Liver (tissue), 9 donors: ENCODE measurements around the gene RTCB. TPM values are rescaled to one million over a fixed set of nuclear protein-coding genes. Genes with fewer than 3 reads are reported as not detected.

Source experiments
- DNase-seq: peaks from one replicate; pipeline ENCODE4 v3.0.0-alpha.2; 2017; ENCODE audit warnings: low spot score
- H3K27ac ChIP-seq, 2 donors: one replicate each; pipeline ENCODE4 v1.7.0; 2013; ENCODE audit warnings: inconsistent platforms in 2 of 2, low read length in 2 of 2, control low read depth in 1 of 2, low read depth in 1 of 2, mild to moderate bottlenecking in 1 of 2
- H3K27me3 ChIP-seq, 4 donors: one replicate each; pipeline versions ENCODE4 v1.6.1 to v1.7.0; 2013; ENCODE audit warnings: low read length in 3 of 4, inconsistent platforms in 1 of 4, mild to moderate bottlenecking in 1 of 4, moderate library complexity in 1 of 4; ENCODE audit not compliant: control insufficient read depth in 4 of 4, insufficient read depth in 4 of 4
- H3K36me3 ChIP-seq, 4 donors: one replicate each; pipeline versions ENCODE4 v1.6.1 to v1.7.0; 2013; ENCODE audit warnings: low read length in 3 of 4, mild to moderate bottlenecking in 3 of 4, low read depth in 1 of 4, moderate library complexity in 1 of 4; ENCODE audit not compliant: control insufficient read depth in 4 of 4, insufficient read depth in 3 of 4
- H3K4me1 ChIP-seq, 4 donors: one replicate each; pipeline versions ENCODE4 v1.6.1 to v1.7.0; 2013; ENCODE audit warnings: low read length in 3 of 4, mild to moderate bottlenecking in 3 of 4, moderate library complexity in 1 of 4; ENCODE audit not compliant: control insufficient read depth in 4 of 4, insufficient read depth in 4 of 4
- H3K4me3 ChIP-seq, 3 donors: one replicate each; pipeline versions ENCODE4 v1.6.1 to v1.7.0; 2013; ENCODE audit warnings: low read length in 3 of 3, control low read depth in 1 of 3, low read depth in 1 of 3, mild to moderate bottlenecking in 1 of 3
- H3K9ac ChIP-seq, 2 donors: one replicate each; pipeline ENCODE4 v1.7.0; 2013; ENCODE audit warnings: low read length in 2 of 2, mild to moderate bottlenecking in 2 of 2, moderate library complexity in 2 of 2, control low read depth in 1 of 2, low read depth in 1 of 2
- H3K9me3 ChIP-seq, 4 donors: one replicate each; pipeline versions ENCODE4 v1.6.1 to v1.7.0; 2013; ENCODE audit warnings: low read length in 3 of 4; ENCODE audit not compliant: control insufficient read depth in 4 of 4
- FOXA1 ChIP-seq: IDR thresholded peaks from 2 replicates; pipeline ENCODE4 v1.6.1; 2016; ENCODE audit warnings: antibody characterized with exemption
- FOXA2 ChIP-seq: IDR thresholded peaks from 2 replicates; pipeline ENCODE4 v1.6.1; 2016; ENCODE audit warnings: antibody characterized with exemption
- GABPA ChIP-seq, 2 donors: IDR thresholded peaks in 1 of 2; conservative IDR thresholded peaks in 1 of 2; 2 replicates each; pipeline ENCODE4 v1.6.1; 2016; ENCODE audit warnings: antibody characterized with exemption in 2 of 2, mild to moderate bottlenecking in 1 of 2, moderate library complexity in 1 of 2
- HNF4A ChIP-seq, 2 donors: conservative IDR thresholded peaks; 2 replicates each; pipeline ENCODE4 v1.6.1; 2016; ENCODE audit warnings: antibody characterized with exemption in 2 of 2, mild to moderate bottlenecking in 2 of 2
- HNF4G ChIP-seq: IDR thresholded peaks from 2 replicates; pipeline ENCODE4 v1.6.1; 2016; ENCODE audit warnings: antibody characterized with exemption
- JUND ChIP-seq, 2 donors: IDR thresholded peaks; 2 replicates each; pipeline ENCODE4 v1.6.1; 2016; ENCODE audit warnings: antibody characterized with exemption in 2 of 2
- NR2F2 ChIP-seq: IDR thresholded peaks from 2 replicates; pipeline ENCODE4 v1.6.1; 2016; ENCODE audit warnings: antibody characterized with exemption
- RAD21 ChIP-seq, 2 donors: IDR thresholded peaks; 2 replicates each; pipeline ENCODE4 v1.6.1; 2016; ENCODE audit warnings: antibody characterized with exemption in 2 of 2, mild to moderate bottlenecking in 2 of 2
- RXRA ChIP-seq, 2 donors: IDR thresholded peaks; 2 replicates each; pipeline ENCODE4 v1.6.1; 2017 to 2018; ENCODE audit warnings: antibody characterized with exemption in 2 of 2, mild to moderate bottlenecking in 1 of 2
- SP1 ChIP-seq: IDR thresholded peaks from 2 replicates; pipeline ENCODE4 v1.6.1; 2018; ENCODE audit warnings: antibody characterized with exemption, mild to moderate bottlenecking
- TAF1 ChIP-seq: conservative IDR thresholded peaks from 2 replicates; pipeline ENCODE4 v1.6.1; 2016; ENCODE audit warnings: antibody characterized with exemption, mild to moderate bottlenecking
- YY1 ChIP-seq: IDR thresholded peaks from 2 replicates; pipeline ENCODE4 v1.6.1; 2016; ENCODE audit warnings: antibody characterized with exemption, mild to moderate bottlenecking
- WGBS: extraction: QIAGEN DNeasy Blood & Tissue Kit; methylation state at CpG from one replicate; pipeline ENCODE4 v1.1.7; 2013; 5-methylcytosine and 5-hydroxymethylcytosine counted together
- polyA plus RNA-seq, 2 donors: library from polyadenylated mRNA; stranded (reverse) in 1 of 2; unstranded in 1 of 2; fragments of 200-250 nt in 1 of 2; fragments of >200 nt in 1 of 2; fragmentation: Nextera tagmentation in 1 of 2; extraction: Ambion mirVana in 1 of 2; gene quantifications; one replicate each; pipeline versions ENCODE4 v1.2.1 to v1.2.3, GENCODE V29; 2013 to 2015
- total RNA-seq, 2 donors: library from RNA; depleted of rRNA; stranded (reverse); fragments of >200 nt; gene quantifications; one replicate each; pipeline ENCODE4 v1.2.3, GENCODE V29; 2014
- TF ChIP-seq, protein P1 (sequence below): IDR thresholded peaks from 2 replicates; pipeline ENCODE4 v1.6.1; 2016; ENCODE audit warnings: antibody characterized with exemption
- TF ChIP-seq, protein P2 (sequence below): IDR thresholded peaks from 2 replicates; pipeline ENCODE4 v1.6.1; 2016; ENCODE audit warnings: antibody characterized with exemption
- TF ChIP-seq, protein P3 (sequence below): IDR thresholded peaks from 2 replicates; pipeline ENCODE4 v1.6.1; 2016; ENCODE audit warnings: antibody characterized with exemption
- TF ChIP-seq, protein P4 (sequence below): IDR thresholded peaks from 2 replicates; pipeline ENCODE4 v1.6.1; 2016; ENCODE audit warnings: antibody characterized with exemption, mild to moderate bottlenecking
- TF ChIP-seq, protein P5 (sequence below): fragments of 150-350 bp; IDR thresholded peaks from 2 replicates; pipeline ENCODE4 v1.5.1; 2017; ENCODE audit warnings: improper control_type of control experiment, low read depth, low read length; ENCODE audit not compliant: missing input control
- donor health status: healthy.
- donor health status: healthy.
- donor health status: healthy.
- donor health status: healthy.
- donor health status: healthy.

RTCB gene
- total and polyA plus RNA-seq, 4 donors = 36.7 to 76.7 (median 46.3) TPM

DNA sequence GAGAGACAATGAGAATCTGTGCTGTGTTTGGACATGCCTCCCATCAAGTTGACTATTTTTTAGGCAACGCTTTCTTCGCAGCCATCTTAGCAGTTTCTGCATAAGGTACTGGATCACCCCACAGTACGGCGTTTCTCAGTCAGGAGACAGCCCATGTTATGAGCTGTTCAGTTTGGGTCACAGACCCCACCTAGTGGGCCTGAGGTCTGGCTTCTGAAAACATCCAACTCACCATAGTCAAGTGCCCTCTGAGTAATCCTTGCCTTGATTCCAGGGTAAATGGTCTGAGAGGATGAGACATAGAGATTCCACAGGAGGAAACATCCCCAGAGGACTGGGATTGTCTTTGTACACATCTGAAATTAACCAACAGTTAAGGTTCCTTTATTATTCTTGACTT is 45.0 kb upstream of the RTCB start:
- no peak for DNase-seq
- WGBS = 89% methylated on average over 4 of the region's 4 CpGs
- Histone ChIP-seq H3K27me3 (peaks cover 0 to 13% (median 0%) of the 10 kb centered on the region in 4 donors), H3K27ac (no peak overlapping the region), H3K36me3 (no peaks in the 10 kb centered on the region), H3K4me3 (no peak overlapping the region), H3K9me3 (no peaks in the 10 kb centered on the region), H3K9ac (no peak overlapping the region), H3K4me1 (no peaks in the 10 kb centered on the region)
- TF ChIP-seq, protein P1, sequence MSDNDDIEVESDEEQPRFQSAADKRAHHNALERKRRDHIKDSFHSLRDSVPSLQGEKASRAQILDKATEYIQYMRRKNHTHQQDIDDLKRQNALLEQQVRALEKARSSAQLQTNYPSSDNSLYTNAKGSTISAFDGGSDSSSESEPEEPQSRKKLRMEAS = no peak
- TF ChIP-seq, protein P2, sequence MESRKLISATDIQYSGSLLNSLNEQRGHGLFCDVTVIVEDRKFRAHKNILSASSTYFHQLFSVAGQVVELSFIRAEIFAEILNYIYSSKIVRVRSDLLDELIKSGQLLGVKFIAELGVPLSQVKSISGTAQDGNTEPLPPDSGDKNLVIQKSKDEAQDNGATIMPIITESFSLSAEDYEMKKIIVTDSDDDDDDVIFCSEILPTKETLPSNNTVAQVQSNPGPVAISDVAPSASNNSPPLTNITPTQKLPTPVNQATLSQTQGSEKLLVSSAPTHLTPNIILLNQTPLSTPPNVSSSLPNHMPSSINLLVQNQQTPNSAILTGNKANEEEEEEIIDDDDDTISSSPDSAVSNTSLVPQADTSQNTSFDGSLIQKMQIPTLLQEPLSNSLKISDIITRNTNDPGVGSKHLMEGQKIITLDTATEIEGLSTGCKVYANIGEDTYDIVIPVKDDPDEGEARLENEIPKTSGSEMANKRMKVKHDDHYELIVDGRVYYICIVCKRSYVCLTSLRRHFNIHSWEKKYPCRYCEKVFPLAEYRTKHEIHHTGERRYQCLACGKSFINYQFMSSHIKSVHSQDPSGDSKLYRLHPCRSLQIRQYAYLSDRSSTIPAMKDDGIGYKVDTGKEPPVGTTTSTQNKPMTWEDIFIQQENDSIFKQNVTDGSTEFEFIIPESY = no peak
- no peak for TF ChIP-seq SP1
- TF ChIP-seq FOXA2 = no peak
- TF ChIP-seq NR2F2 = no peak
- TF ChIP-seq, protein P3, sequence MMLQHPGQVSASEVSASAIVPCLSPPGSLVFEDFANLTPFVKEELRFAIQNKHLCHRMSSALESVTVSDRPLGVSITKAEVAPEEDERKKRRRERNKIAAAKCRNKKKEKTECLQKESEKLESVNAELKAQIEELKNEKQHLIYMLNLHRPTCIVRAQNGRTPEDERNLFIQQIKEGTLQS = no peak
- TF ChIP-seq HNF4A (conservative IDR thresholded peaks at IDR 0.05) = no peak
- no peak for TF ChIP-seq YY1
- TF ChIP-seq, protein P4, sequence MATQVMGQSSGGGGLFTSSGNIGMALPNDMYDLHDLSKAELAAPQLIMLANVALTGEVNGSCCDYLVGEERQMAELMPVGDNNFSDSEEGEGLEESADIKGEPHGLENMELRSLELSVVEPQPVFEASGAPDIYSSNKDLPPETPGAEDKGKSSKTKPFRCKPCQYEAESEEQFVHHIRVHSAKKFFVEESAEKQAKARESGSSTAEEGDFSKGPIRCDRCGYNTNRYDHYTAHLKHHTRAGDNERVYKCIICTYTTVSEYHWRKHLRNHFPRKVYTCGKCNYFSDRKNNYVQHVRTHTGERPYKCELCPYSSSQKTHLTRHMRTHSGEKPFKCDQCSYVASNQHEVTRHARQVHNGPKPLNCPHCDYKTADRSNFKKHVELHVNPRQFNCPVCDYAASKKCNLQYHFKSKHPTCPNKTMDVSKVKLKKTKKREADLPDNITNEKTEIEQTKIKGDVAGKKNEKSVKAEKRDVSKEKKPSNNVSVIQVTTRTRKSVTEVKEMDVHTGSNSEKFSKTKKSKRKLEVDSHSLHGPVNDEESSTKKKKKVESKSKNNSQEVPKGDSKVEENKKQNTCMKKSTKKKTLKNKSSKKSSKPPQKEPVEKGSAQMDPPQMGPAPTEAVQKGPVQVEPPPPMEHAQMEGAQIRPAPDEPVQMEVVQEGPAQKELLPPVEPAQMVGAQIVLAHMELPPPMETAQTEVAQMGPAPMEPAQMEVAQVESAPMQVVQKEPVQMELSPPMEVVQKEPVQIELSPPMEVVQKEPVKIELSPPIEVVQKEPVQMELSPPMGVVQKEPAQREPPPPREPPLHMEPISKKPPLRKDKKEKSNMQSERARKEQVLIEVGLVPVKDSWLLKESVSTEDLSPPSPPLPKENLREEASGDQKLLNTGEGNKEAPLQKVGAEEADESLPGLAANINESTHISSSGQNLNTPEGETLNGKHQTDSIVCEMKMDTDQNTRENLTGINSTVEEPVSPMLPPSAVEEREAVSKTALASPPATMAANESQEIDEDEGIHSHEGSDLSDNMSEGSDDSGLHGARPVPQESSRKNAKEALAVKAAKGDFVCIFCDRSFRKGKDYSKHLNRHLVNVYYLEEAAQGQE = no peak
- TF ChIP-seq GABPA (IDR thresholded peaks at IDR 0.05 in 1 of 2, conservative IDR thresholded peaks at IDR 0.05 in 1 of 2) = no peak
- TF ChIP-seq, protein P5, sequence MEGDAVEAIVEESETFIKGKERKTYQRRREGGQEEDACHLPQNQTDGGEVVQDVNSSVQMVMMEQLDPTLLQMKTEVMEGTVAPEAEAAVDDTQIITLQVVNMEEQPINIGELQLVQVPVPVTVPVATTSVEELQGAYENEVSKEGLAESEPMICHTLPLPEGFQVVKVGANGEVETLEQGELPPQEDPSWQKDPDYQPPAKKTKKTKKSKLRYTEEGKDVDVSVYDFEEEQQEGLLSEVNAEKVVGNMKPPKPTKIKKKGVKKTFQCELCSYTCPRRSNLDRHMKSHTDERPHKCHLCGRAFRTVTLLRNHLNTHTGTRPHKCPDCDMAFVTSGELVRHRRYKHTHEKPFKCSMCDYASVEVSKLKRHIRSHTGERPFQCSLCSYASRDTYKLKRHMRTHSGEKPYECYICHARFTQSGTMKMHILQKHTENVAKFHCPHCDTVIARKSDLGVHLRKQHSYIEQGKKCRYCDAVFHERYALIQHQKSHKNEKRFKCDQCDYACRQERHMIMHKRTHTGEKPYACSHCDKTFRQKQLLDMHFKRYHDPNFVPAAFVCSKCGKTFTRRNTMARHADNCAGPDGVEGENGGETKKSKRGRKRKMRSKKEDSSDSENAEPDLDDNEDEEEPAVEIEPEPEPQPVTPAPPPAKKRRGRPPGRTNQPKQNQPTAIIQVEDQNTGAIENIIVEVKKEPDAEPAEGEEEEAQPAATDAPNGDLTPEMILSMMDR = no peak
- no peak for TF ChIP-seq TAF1
- no peak for TF ChIP-seq FOXA1
- TF ChIP-seq JUND (IDR thresholded peaks at IDR 0.05) = no peak
- no peak for TF ChIP-seq HNF4G
- TF ChIP-seq RAD21 (IDR thresholded peaks at IDR 0.05) = no peak
- no peak for TF ChIP-seq RXRA (IDR thresholded peaks at IDR 0.05)

DNA sequence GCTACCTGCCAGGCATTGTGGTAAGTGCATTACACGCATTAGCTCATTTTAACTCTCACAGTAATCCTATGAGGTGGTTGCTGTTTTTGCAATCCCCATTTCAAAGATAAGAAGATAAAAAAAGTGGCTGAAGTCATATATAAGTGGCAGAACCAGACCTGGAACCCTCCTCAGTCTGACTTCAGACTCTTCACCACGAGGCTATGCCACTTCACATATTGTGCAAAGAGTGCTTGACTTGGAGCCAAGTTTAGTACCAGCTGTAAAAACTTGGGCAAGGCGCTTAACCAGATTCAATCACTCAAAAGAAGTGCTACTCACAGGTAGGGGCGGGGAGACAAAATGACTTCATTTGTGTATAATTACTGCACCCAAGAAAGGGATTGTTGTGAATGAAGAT is 36.9 kb upstream of the RTCB start:
- no peaks in the 10 kb centered on the region for H3K36me3 ChIP-seq
- no peaks in the 10 kb centered on the region for H3K4me1 ChIP-seq
- no peaks in the 10 kb centered on the region for H3K9me3 ChIP-seq
- no peak overlapping the region for H3K4me3 ChIP-seq
- no peaks in the 10 kb centered on the region for H3K27me3 ChIP-seq
- H3K9ac ChIP-seq = no peak overlapping the region
- no peak for DNase-seq
- WGBS = 63% methylated on average over 4 of the region's 4 CpGs
- no peak overlapping the region for H3K27ac ChIP-seq
- no peak for TF ChIP-seq SP1
- no peak for TF ChIP-seq RXRA (IDR thresholded peaks at IDR 0.05)
- TF ChIP-seq HNF4A (conservative IDR thresholded peaks at IDR 0.05) = no peak
